Measurements from ENCODE around the gene PTPN1. TPM values are rescaled to one million over a fixed set of nuclear protein-coding genes. Genes with fewer than 3 reads are reported as not detected.

Gene PTPN1
- total and polyA plus RNA-seq, 2 of the 13 experiments (the other 11 are each of a cell fraction or from before 2014, with no cell fraction given) = 17.7 to 37.2 TPM

DNA sequence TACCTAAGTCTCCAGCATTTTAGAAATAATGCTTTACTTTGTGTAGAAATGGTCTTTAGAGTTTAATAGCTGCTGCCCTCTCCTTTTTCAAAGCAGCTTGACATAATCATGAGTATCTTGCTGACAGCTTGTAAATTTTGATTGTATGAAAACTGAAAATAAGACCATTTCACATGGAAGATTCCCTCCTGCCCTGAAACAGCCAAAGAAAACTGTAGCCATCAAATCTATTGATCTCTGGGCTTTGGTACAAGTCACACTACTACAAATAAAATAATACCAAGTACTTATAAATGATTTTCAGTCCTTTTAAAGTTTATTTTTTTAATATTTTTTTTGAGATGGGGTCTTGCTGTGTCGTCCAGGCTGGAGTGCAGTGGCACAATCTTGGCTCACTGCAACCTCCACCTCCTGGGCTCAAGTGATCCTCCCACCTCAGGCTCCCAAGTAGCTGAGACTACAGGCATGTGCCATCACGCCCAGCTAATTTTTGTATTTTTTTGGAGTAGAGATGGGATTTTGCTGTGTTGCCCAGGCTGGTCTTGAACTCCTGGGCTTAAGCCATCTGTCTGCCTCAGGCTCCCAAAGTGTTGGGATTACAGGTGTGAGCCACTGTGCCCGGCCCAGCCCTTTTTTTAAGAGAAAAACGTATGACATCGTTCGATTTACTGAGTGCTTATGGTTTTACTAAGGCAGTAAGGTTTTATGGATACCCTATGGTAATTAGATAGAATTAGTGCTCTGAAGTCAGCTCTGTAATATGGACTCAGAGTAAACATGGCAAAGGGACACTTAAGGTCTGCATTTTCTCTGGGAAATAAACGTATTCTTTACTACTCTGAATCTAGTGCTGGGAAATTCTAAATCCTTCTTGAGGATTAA is 7.0 kb downstream of the PTPN1 start (continued):
- TF ChIP-seq ZNF121 (CRISPR knock-in tag; IDR thresholded peaks at IDR 0.05) = peak; percentile 88

DNA sequence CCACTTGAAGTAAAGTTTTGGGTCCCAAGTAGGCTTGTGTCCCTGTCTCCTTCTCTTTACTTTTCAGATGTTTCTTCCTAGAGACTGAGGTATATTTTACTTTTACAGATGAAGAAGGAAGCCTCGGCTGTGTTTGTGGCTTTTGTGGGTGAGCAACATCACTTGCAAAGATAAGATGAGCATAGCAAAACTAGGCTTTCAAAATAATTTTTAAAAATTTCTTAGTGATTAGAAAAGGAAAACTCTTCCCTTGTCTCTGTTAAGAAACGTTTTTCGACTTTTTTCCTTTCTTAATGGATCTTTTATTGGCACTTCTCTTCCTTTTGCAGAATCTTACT is 7.6 kb downstream of the PTPN1 start:
- FAIRE-seq (no peak), ATAC-seq (no peak), DNase-seq (ENCODE audit: low spot score) (no peak)
- Histone ChIP-seq H3K27me3 (ENCODE audit: control insufficient read depth in 1 of 2, insufficient read depth in 2 of 2, low read length in 2 of 2) (no peaks in the 10 kb centered on the region), H3K79me2 (ENCODE audit: insufficient read depth, low read length) (peaks cover 91% of the 10 kb centered on the region), H3K36me3 (replicated peaks in 1 of 2; ENCODE audit: control insufficient read depth in 1 of 2, insufficient read depth in 2 of 2, low read length in 2 of 2) (0 out of 5 replicates have a peak, but pooled peaks cover 0 to 3% of the 10 kb centered on the region in 2 experiments), H4K20me1 (ENCODE audit: insufficient read depth, low read length) (no peaks in the 10 kb centered on the region), H2AFZ (ENCODE audit: low read length) (no peak overlapping the region), H3K9me3 (ENCODE audit: low read length) (no peaks in the 10 kb centered on the region), H3K4me2 (ENCODE audit: low read depth, low read length) (no peak overlapping the region), H3K4me3 (replicated peaks in 1 of 3; ENCODE audit: insufficient read depth in 1 of 3, low read depth in 2 of 3, low read length in 3 of 3) (no peak overlapping the region), H3K27ac (ENCODE audit: extremely low read length, insufficient read depth, low read length) (no peak overlapping the region), H3K4me1 (ENCODE audit: insufficient read depth, low read length) (peaks cover 44% of the 10 kb centered on the region), H3K9ac (ENCODE audit: insufficient read depth, low read depth, low read length) (no peak overlapping the region)
- POLR2A ChIA-PET = no interaction called here
- CTCF ChIA-PET (ENCODE audit: low intra/inter-chr PET ratio, low total read pairs) = no interaction called here
- in situ Hi-C loops (cut with HindIII; ENCODE audit: extremely low pct_ligation_motif_present, low pct_unique_long_range_greater_than_20kb) = no loop called here
- intact Hi-C loops (cut with micrococcal nuclease; ENCODE audit: unreplicated experiment) = no loop called here
- TF ChIP-seq DPF2 (CRISPR knock-in tag; IDR thresholded peaks at IDR 0.05; ENCODE audit: borderline replicate concordance, low read depth) = no peak
- no TSS peak for BruUV-seq (replicated peaks)
- WGBS (ENCODE audit: low lambda C conversion rate) = 90% methylated on average over 3 of the region's 3 CpGs

DNA sequence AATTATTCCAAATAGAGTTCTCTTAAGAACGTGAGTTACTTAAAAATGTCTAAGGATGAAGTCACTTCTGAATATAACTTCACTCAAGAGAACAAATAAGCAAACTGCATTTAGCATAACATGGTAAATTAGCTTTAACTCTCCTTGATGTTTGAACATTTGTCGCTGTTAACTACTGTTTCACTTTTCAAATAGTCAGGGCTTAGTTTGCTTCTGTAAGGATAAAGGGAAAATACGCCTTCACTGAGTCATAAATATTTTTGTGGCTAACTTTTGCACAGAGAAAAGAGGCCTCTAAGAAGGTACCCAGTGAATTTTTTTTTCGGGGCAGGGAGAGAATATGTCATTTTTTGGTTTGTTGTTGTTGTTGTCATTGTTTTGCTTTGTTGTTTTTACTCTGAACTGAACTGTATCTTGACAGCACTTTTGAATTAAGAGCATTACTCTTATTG is 8.1 kb downstream of the PTPN1 start:
- Histone ChIP-seq H3K9me3 (ENCODE audit: low read length) (no peaks in the 10 kb centered on the region), H3K4me2 (ENCODE audit: low read depth, low read length) (no peak overlapping the region), H4K20me1 (ENCODE audit: insufficient read depth, low read length) (no peaks in the 10 kb centered on the region), H2AFZ (ENCODE audit: low read length) (no peak overlapping the region), H3K27me3 (ENCODE audit: control insufficient read depth in 1 of 2, insufficient read depth in 2 of 2, low read length in 2 of 2) (no peaks in the 10 kb centered on the region), H3K36me3 (replicated peaks in 1 of 2; ENCODE audit: control insufficient read depth in 1 of 2, insufficient read depth in 2 of 2, low read length in 2 of 2) (0 out of 5 replicates have a peak, but pooled peaks cover 0 to 3% of the 10 kb centered on the region in 2 experiments), H3K4me3 (replicated peaks in 1 of 3; ENCODE audit: insufficient read depth in 1 of 3, low read depth in 2 of 3, low read length in 3 of 3) (no peak overlapping the region), H3K79me2 (ENCODE audit: insufficient read depth, low read length) (peaks cover 90% of the 10 kb centered on the region), H3K9ac (ENCODE audit: insufficient read depth, low read depth, low read length) (no peak overlapping the region), H3K4me1 (ENCODE audit: insufficient read depth, low read length) (peaks cover 43% of the 10 kb centered on the region), H3K27ac (ENCODE audit: extremely low read length, insufficient read depth, low read length) (no peak overlapping the region)
- CTCF ChIA-PET (ENCODE audit: low intra/inter-chr PET ratio, low total read pairs) = no interaction called here
- DNase-seq (ENCODE audit: low spot score) (no peak), ATAC-seq (no peak), FAIRE-seq (no peak)
- in situ Hi-C loops (cut with HindIII; ENCODE audit: extremely low pct_ligation_motif_present, low pct_unique_long_range_greater_than_20kb) (no loop called here), intact Hi-C loops (cut with micrococcal nuclease; ENCODE audit: unreplicated experiment) (no loop called here)
- POLR2A ChIA-PET = interaction anchor here (1.4 kb wide), 1 partner anchor 8 kb away, joined by 4 read pairs; the partner anchor contains the start of gene PTPN1
- no TSS peak for BruUV-seq (replicated peaks)
- WGBS (ENCODE audit: low lambda C conversion rate) = 95% methylated on average over 4 of the region's 4 CpGs
- no peak for TF ChIP-seq TERF1 (CRISPR knock-in tag; IDR thresholded peaks at IDR 0.05)
- no peak for TF ChIP-seq NFYC (CRISPR knock-in tag; IDR thresholded peaks at IDR 0.05)
- TF ChIP-seq ZNF605 (CRISPR knock-in tag; IDR thresholded peaks at IDR 0.05) = no peak
- no peak for TF ChIP-seq CCDC6 (CRISPR knock-in tag; IDR thresholded peaks at IDR 0.05)
- TF ChIP-seq PRMT3 (CRISPR knock-in tag; IDR thresholded peaks at IDR 0.05; ENCODE audit: borderline replicate concordance, low read depth) = no peak
- TF ChIP-seq, protein P1, sequence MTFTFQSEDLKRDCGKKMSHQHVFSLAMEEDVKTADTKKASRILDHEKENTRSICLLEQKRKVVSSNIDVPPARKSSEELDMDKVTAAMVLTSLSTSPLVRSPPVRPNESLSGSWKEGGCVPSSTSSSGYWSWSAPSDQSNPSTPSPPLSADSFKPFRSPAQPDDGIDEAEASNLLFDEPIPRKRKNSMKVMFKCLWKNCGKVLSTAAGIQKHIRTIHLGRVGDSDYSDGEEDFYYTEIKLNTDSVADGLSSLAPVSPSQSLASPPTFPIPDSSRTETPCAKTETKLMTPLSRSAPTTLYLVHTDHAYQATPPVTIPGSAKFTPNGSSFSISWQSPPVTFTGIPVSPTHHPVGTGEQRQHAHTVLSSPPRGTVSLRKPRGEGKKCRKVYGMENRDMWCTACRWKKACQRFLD (CRISPR knock-in tag; IDR thresholded peaks at IDR 0.05; ENCODE audit: borderline replicate concordance) = no peak
- TF ChIP-seq ZFAT (CRISPR knock-in tag; conservative IDR thresholded peaks at IDR 0.05) = no peak
- TF ChIP-seq, protein P2, sequence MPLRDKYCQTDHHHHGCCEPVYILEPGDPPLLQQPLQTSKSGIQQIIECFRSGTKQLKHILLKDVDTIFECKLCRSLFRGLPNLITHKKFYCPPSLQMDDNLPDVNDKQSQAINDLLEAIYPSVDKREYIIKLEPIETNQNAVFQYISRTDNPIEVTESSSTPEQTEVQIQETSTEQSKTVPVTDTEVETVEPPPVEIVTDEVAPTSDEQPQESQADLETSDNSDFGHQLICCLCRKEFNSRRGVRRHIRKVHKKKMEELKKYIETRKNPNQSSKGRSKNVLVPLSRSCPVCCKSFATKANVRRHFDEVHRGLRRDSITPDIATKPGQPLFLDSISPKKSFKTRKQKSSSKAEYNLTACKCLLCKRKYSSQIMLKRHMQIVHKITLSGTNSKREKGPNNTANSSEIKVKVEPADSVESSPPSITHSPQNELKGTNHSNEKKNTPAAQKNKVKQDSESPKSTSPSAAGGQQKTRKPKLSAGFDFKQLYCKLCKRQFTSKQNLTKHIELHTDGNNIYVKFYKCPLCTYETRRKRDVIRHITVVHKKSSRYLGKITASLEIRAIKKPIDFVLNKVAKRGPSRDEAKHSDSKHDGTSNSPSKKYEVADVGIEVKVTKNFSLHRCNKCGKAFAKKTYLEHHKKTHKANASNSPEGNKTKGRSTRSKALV (CRISPR knock-in tag; IDR thresholded peaks at IDR 0.05) = no peak
- no peak for TF ChIP-seq ZNF367 (CRISPR knock-in tag; IDR thresholded peaks at IDR 0.05; ENCODE audit: borderline replicate concordance)
